H1 (cell line): ENCODE data around the gene OR2T4. TPM values are rescaled to one million over a fixed set of nuclear protein-coding genes. Genes with fewer than 3 reads are reported as not detected.

ENCODE experiments used
- CTCF ChIA-PET: fragments of 300-600 bp; sonication (Branson Sonifier 250); formaldehyde crosslinking; loops from one replicate; lab custom pipeline; 2021; ENCODE audit not compliant: partially characterized antibody; lab: Charles Lee
- POLR2A ChIA-PET: fragments of 300-600 bp; sonication (Branson Sonifier 250); formaldehyde crosslinking; loops from one replicate; lab custom pipeline; 2021; ENCODE audit warnings: inconsistent platforms; ENCODE audit not compliant: partially characterized antibody; lab: Charles Lee
- DNase-seq, 2 experiments: peaks; one replicate each; pipeline versions ENCODE4 v3.0.0 to v3.0.0-alpha.2; 2010 to 2022; ENCODE audit warnings: low spot score in 2 of 2, low read depth in 1 of 2, mixed read lengths in 1 of 2
- FAIRE-seq: peaks from 2 replicates; lab custom pipeline; 2011; peaks lifted over from hg19 to GRCh38; lab: Jason Lieb, UNC
- H2AFZ ChIP-seq: 2 replicates; pipeline ENCODE4 v1.8.1; 2012; ENCODE audit warnings: low read length, inconsistent platforms
- H2AK5ac ChIP-seq: 2 replicates; pipeline ENCODE4 v1.6.1; 2013; ENCODE audit warnings: low read depth, low read length
- H2BK120ac ChIP-seq: replicated peaks from 2 replicates; pipeline ENCODE3; 2013; ENCODE audit warnings: low read depth, low read length, inconsistent platforms
- H2BK12ac ChIP-seq: 2 replicates; pipeline ENCODE4 v1.6.1; 2013; ENCODE audit warnings: low read depth, low read length
- H2BK15ac ChIP-seq: 2 replicates; pipeline ENCODE4 v1.6.1; 2013; ENCODE audit warnings: low read length
- H2BK20ac ChIP-seq: 2 replicates; pipeline ENCODE4 v1.6.1; 2013; ENCODE audit warnings: low read length
- H2BK5ac ChIP-seq: 2 replicates; pipeline ENCODE4 v1.6.1; 2013; ENCODE audit warnings: low read depth, low read length
- H3K14ac ChIP-seq: 2 replicates; pipeline ENCODE4 v1.6.1; 2013; ENCODE audit warnings: inconsistent platforms; ENCODE audit not compliant: insufficient read length
- H3K18ac ChIP-seq: 2 replicates; pipeline ENCODE4 v1.6.1; 2013; ENCODE audit warnings: low read length; ENCODE audit errors: extremely low read depth
- H3K23ac ChIP-seq: 2 replicates; pipeline ENCODE4 v1.6.1; 2013; ENCODE audit warnings: inconsistent platforms; ENCODE audit not compliant: insufficient read length
- H3K23me2 ChIP-seq: 2 replicates; pipeline ENCODE4 v1.6.1; 2013; ENCODE audit warnings: low read depth, low read length
- H3K27ac ChIP-seq: 2 replicates; pipeline ENCODE4 v1.6.1; 2011; ENCODE audit warnings: low read depth, low read length, inconsistent platforms
- H3K27me3 ChIP-seq, 4 experiments: replicated peaks in 1 of 4; 1 replicate in 1 of 4; 2 replicates in 3 of 4; pipeline versions ENCODE4 v1.6.1 to v1.8.1; 2011 to 2013; ENCODE audit warnings: low read length in 3 of 4, mild to moderate bottlenecking in 3 of 4, inconsistent platforms in 2 of 4, mixed read lengths in 2 of 4, moderate library complexity in 1 of 4; ENCODE audit not compliant: control insufficient read depth in 3 of 4, insufficient read depth in 3 of 4; ENCODE audit errors: extremely low read depth in 1 of 4
- H3K36me3 ChIP-seq, 4 experiments: 2 replicates each; pipeline versions ENCODE4 v1.6.1 to v1.8.1; 2011 to 2013; ENCODE audit warnings: mild to moderate bottlenecking in 4 of 4, low read length in 3 of 4, moderate library complexity in 2 of 4, control low read depth in 1 of 4, inconsistent platforms in 1 of 4; ENCODE audit not compliant: insufficient read depth in 4 of 4, control insufficient read depth in 2 of 4
- H3K4ac ChIP-seq: replicated peaks from 2 replicates; pipeline ENCODE3; 2013; ENCODE audit warnings: low read length, low read depth, mixed read lengths, inconsistent platforms; ENCODE audit not compliant: insufficient read length
- H3K4me1 ChIP-seq, 4 experiments: replicated peaks in 1 of 4; 1 replicate in 1 of 4; 2 replicates in 3 of 4; pipeline versions ENCODE4 v1.6.1 to v1.8.1; 2011 to 2013; ENCODE audit warnings: low read length in 3 of 4, inconsistent platforms in 2 of 4, mixed read lengths in 1 of 4; ENCODE audit not compliant: insufficient read depth in 4 of 4, control insufficient read depth in 3 of 4
- H3K4me2 ChIP-seq, 2 experiments: 2 replicates each; pipeline versions ENCODE4 v1.6.1 to v1.8.1; 2011 to 2013; ENCODE audit warnings: low read depth in 2 of 2, low read length in 2 of 2, control low read depth in 1 of 2, inconsistent platforms in 1 of 2, mild to moderate bottlenecking in 1 of 2; ENCODE audit not compliant: insufficient read depth in 1 of 2
- H3K4me3 ChIP-seq, 4 experiments: fragments of 200-600, 300-600 bp in 1 of 4; sonication (generic), shearing (Covaris generic), sonication (Bioruptor Twin) in 1 of 4; 2 replicates each; pipeline versions ENCODE4 v1.5.1 to v1.8.1; 2011 to 2016; ENCODE audit warnings: low read length in 4 of 4, low read depth in 3 of 4, control low read depth in 2 of 4, inconsistent platforms in 2 of 4, mild to moderate bottlenecking in 2 of 4, mixed read lengths in 1 of 4, moderate library complexity in 1 of 4; ENCODE audit not compliant: insufficient read depth in 2 of 4; ENCODE audit errors: extremely low read depth in 1 of 4
- H3K56ac ChIP-seq: replicated peaks from 2 replicates; pipeline ENCODE3; 2013; ENCODE audit warnings: low read depth, mild to moderate bottlenecking, mixed read lengths, low read length, inconsistent platforms; ENCODE audit not compliant: insufficient read length
- H3K79me1 ChIP-seq: 2 replicates; pipeline ENCODE4 v1.6.1; 2013; ENCODE audit warnings: low read depth, low read length, control low read depth
- H3K79me2 ChIP-seq, 2 experiments: 2 replicates each; pipeline versions ENCODE4 v1.6.1 to v1.8.1; 2012 to 2013; ENCODE audit warnings: low read length in 2 of 2, mild to moderate bottlenecking in 2 of 2, inconsistent platforms in 1 of 2; ENCODE audit not compliant: insufficient read depth in 2 of 2, control insufficient read depth in 1 of 2
- H3K9ac ChIP-seq, 4 experiments: replicated peaks in 1 of 4; 1 replicate in 1 of 4; 2 replicates in 3 of 4; pipeline versions ENCODE4 v1.6.1 to v1.8.1; 2011 to 2013; ENCODE audit warnings: low read depth in 3 of 4, low read length in 3 of 4, control low read depth in 2 of 4, mild to moderate bottlenecking in 2 of 4, moderate library complexity in 2 of 4, inconsistent platforms in 1 of 4; ENCODE audit errors: extremely low read depth in 1 of 4
- H3K9me3 ChIP-seq, 2 experiments: 2 replicates each; pipeline versions ENCODE4 v1.6.1 to v1.8.1; 2012 to 2013; ENCODE audit warnings: mild to moderate bottlenecking in 2 of 2, moderate library complexity in 2 of 2, control low read depth in 1 of 2, inconsistent platforms in 1 of 2, low read depth in 1 of 2, low read length in 1 of 2, mixed read lengths in 1 of 2; ENCODE audit not compliant: insufficient read depth in 2 of 2
- H4K20me1 ChIP-seq, 2 experiments: replicated peaks in 1 of 2; 2 replicates each; pipeline versions ENCODE3 to v1.8.1; 2011 to 2013; ENCODE audit warnings: inconsistent platforms in 2 of 2, low read length in 2 of 2, mild to moderate bottlenecking in 1 of 2; ENCODE audit not compliant: insufficient read depth in 2 of 2, control insufficient read depth in 1 of 2
- H4K5ac ChIP-seq: 2 replicates; pipeline ENCODE4 v1.6.1; 2013; ENCODE audit warnings: low read length, low read depth, mixed read lengths, inconsistent platforms; ENCODE audit not compliant: insufficient read length
- H4K8ac ChIP-seq: 2 replicates; pipeline ENCODE4 v1.8.0; 2013; ENCODE audit warnings: mild to moderate bottlenecking, moderate library complexity, low read length, inconsistent platforms; ENCODE audit not compliant: insufficient read depth; ENCODE audit errors: extremely low read depth
- H4K91ac ChIP-seq: replicated peaks from 2 replicates; pipeline ENCODE3; 2013; ENCODE audit warnings: low read length, mixed read lengths, inconsistent platforms; ENCODE audit not compliant: insufficient read length
- ATF2 ChIP-seq: IDR thresholded peaks from 2 replicates; pipeline ENCODE4 v1.6.1; 2012; ENCODE audit warnings: low read length, inconsistent platforms
- CHD2 ChIP-seq: IDR thresholded peaks from 2 replicates; pipeline ENCODE4 v1.6.1; 2012; ENCODE audit warnings: low read length, improper control_type of control experiment
- JUN ChIP-seq: IDR thresholded peaks from 2 replicates; pipeline ENCODE4 v1.6.1; 2011; ENCODE audit warnings: low read depth, mild to moderate bottlenecking, improper control_type of control experiment, low read length
- PHF8 ChIP-seq: fragments of 200-600 bp; sonication (generic); conservative IDR thresholded peaks from 2 replicates; pipeline ENCODE4 v1.7.1; 2012; ENCODE audit warnings: low read depth, mild to moderate bottlenecking, inconsistent platforms, low read length, moderate library complexity
- SUZ12 ChIP-seq: fragments of 200-600 bp; sonication (generic); IDR thresholded peaks from 2 replicates; pipeline ENCODE4 v1.6.1; 2012; ENCODE audit warnings: mild to moderate bottlenecking, inconsistent platforms, low read length, moderate library complexity, mixed read lengths
- TAF7 ChIP-seq: optimal IDR thresholded peaks from 2 replicates; pipeline ENCODE3; 2011; ENCODE audit warnings: low read depth, mild to moderate bottlenecking, inconsistent platforms, low read length, moderate library complexity, borderline replicate concordance
- WGBS, 2 experiments: shearing (Covaris generic) in 1 of 2; methylation state at CpG; one replicate each; pipeline versions ENCODE4 v1.1.6 to v1.1.7; 2013 to 2015; ENCODE audit warnings: low lambda C conversion rate in 2 of 2, mixed read lengths in 2 of 2, inconsistent platforms in 1 of 2, low coverage in 1 of 2, missing lambda C conversion rate in 1 of 2; ENCODE audit not compliant: insufficient replicate concordance in 2 of 2, insufficient coverage in 1 of 2, insufficient read length in 1 of 2; ENCODE audit errors: extremely low coverage in 1 of 2, missing lambda C conversion rate in 1 of 2; 5-methylcytosine and 5-hydroxymethylcytosine counted together
- polyA plus RNA-seq, 7 experiments: library from polyadenylated mRNA; depleted of rRNA in 3 of 7; stranded (reverse) in 5 of 7; unstranded in 2 of 7; fragments of >200 nt in 5 of 7; fragments of 200-250 nt in 2 of 7; gene quantifications; 1 replicate in 5 of 7; 2 replicates in 1 of 7; 4 replicates in 1 of 7; pipeline versions ENCODE4 v1.2.1 to v1.2.3, GENCODE V29; 2011 to 2013; ENCODE audit warnings: missing spikeins in 2 of 7, mixed read lengths in 2 of 7
- total RNA-seq: library from RNA; stranded (reverse); fragmentation: NEBNext Ultra II Directional; extraction: Animal tissue kit (Norgen Biotek cat#: 25700); gene quantifications from 2 replicates; pipeline ENCODE4 v1.2.1, GENCODE V29; 2021

Gene OR2T4
- total and polyA plus RNA-seq, 2 of the 8 experiments (the other 6 are each of a cell fraction or from before 2014, with no cell fraction given) = not detected

GRCh38 chr1:248372394-248372793 is 10.9 kb downstream of the OR2T4 start:
- H4K8ac ChIP-seq = no peak overlapping the region
- no peak overlapping the region for H2AFZ ChIP-seq
- no peak overlapping the region for H2BK120ac ChIP-seq
- no peak overlapping the region for H3K14ac ChIP-seq
- H3K4me3 ChIP-seq = no peak overlapping the region
- no peak overlapping the region for H3K56ac ChIP-seq
- no peak overlapping the region for H3K9ac ChIP-seq
- H3K4me1 ChIP-seq = no peaks in the 10 kb centered on the region
- H3K4me2 ChIP-seq = no peak overlapping the region
- no peak overlapping the region for H2BK12ac ChIP-seq
- DNase-seq = no peak
- no peaks in the 10 kb centered on the region for H3K79me1 ChIP-seq
- no peak overlapping the region for H3K4ac ChIP-seq
- no peaks in the 10 kb centered on the region for H4K20me1 ChIP-seq
- no peaks in the 10 kb centered on the region for H3K27me3 ChIP-seq
- H4K91ac ChIP-seq = no peak overlapping the region
- no peaks in the 10 kb centered on the region for H3K36me3 ChIP-seq
- H2BK20ac ChIP-seq = no peak overlapping the region
- ChIA-PET POLR2A (no interaction called here), CTCF (interaction anchor here (0.7 kb wide), 1 partner anchor 435 kb away, joined by 3 read pairs; no protein-coding TSS in a partner anchor)
- H3K23me2 ChIP-seq = no peaks in the 10 kb centered on the region
- H3K18ac ChIP-seq = no peak overlapping the region
- H2BK15ac ChIP-seq = no peak overlapping the region
- H2BK5ac ChIP-seq = no peak overlapping the region
- 77% methylated on average over 5 of the region's 5 CpGs; no CpG with 5 or more reads in 1 of the 2 experiments for WGBS, 2 experiments
- H4K5ac ChIP-seq = no peak overlapping the region
- FAIRE-seq = no peak
- no peaks in the 10 kb centered on the region for H3K79me2 ChIP-seq
- no peak overlapping the region for H2AK5ac ChIP-seq
- peaks cover 64 to 70% of the 10 kb centered on the region in 2 experiments for H3K9me3 ChIP-seq
- no peak overlapping the region for H3K23ac ChIP-seq
- no peak overlapping the region for H3K27ac ChIP-seq
- TF ChIP-seq TAF7 (no peak), ATF2 (no peak), JUN (no peak), CHD2 (no peak), SUZ12 (no peak), PHF8 (no peak)
